GM12878 (cell line): ENCODE measurements around the gene UNC13A. TPM values are rescaled to one million over a fixed set of nuclear protein-coding genes. Genes with fewer than 3 reads are reported as not detected.
A peak's percentile ranks its signal among the peaks of the same experiment; 100 is the strongest.

ENCODE experiments used
- ATAC-seq: fragments of 200-7000 bp; cut with Tn5 transposase; 3 replicates; pipeline ENCODE4 v1.9.1; 2020; ENCODE audit warnings: mild to moderate bottlenecking, moderate library complexity
- BruUV-seq: library from RNA; stranded (reverse); fragments of 400-500 nt; replicated peaks from 2 replicates; lab custom pipeline; 2021; lab: Mats Ljungman, UMichigan
- CTCF ChIA-PET: fragments of 300-600 bp; sonication (Branson Sonifier 250); formaldehyde crosslinking; extraction: SDS; loops from one replicate; lab custom pipeline; 2021; ENCODE audit warnings: inconsistent platforms; lab: Yijun Ruan, JAX
- POLR2A ChIA-PET: fragments of 350-600 bp; formaldehyde crosslinking; extraction: SDS; loops from one replicate; lab custom pipeline; 2021; ENCODE audit warnings: inconsistent platforms; lab: Charles Lee
- RAD21 ChIA-PET: fragments of 300-600 bp; sonication (Branson Sonifier 250); formaldehyde crosslinking; loops from one replicate; lab custom pipeline; 2023; ENCODE audit warnings: antibody characterized with exemption; ENCODE audit not compliant: unreplicated experiment; lab: Charles Lee
- SMC1A ChIA-PET: fragments of 300-600 bp; sonication (Branson Sonifier 250); formaldehyde crosslinking; loops from one replicate; lab custom pipeline; 2023; ENCODE audit not compliant: unreplicated experiment, uncharacterized antibody; lab: Charles Lee
- DNase-seq: peaks from one replicate; pipeline ENCODE4 v3.0.0-alpha.2; 2011; ENCODE audit warnings: low read depth, low spot score
- FAIRE-seq: peaks from 3 replicates; lab custom pipeline; 2011; peaks lifted over from hg19 to GRCh38; lab: Jason Lieb, UNC
- H2AFZ ChIP-seq: 2 replicates; pipeline ENCODE4 v1.6.0; 2011; ENCODE audit warnings: low read depth, low read length, control low read depth; ENCODE audit not compliant: control insufficient read depth
- H3K27ac ChIP-seq: 2 replicates; pipeline ENCODE4 v1.5.1; 2011; ENCODE audit warnings: control low read depth; ENCODE audit not compliant: control insufficient read depth, insufficient read depth
- H3K27me3 ChIP-seq, 2 experiments: replicated peaks in 1 of 2; 2 replicates each; pipeline versions ENCODE4 v1.6.0 to v1.6.1; 2011; ENCODE audit warnings: low read length in 1 of 2; ENCODE audit not compliant: control insufficient read depth in 2 of 2, insufficient read depth in 2 of 2
- H3K36me3 ChIP-seq, 2 experiments: 2 replicates each; pipeline ENCODE4 v1.5.1; 2011; ENCODE audit warnings: low read length in 1 of 2; ENCODE audit not compliant: control insufficient read depth in 2 of 2, insufficient read depth in 2 of 2
- H3K4me1 ChIP-seq: 2 replicates; pipeline ENCODE4 v1.6.1; 2011; ENCODE audit warnings: mild to moderate bottlenecking, low read length, moderate library complexity, mixed read lengths; ENCODE audit not compliant: control insufficient read depth, insufficient read depth
- H3K4me2 ChIP-seq: 2 replicates; pipeline ENCODE4 v1.6.0; 2011; ENCODE audit warnings: control low read depth; ENCODE audit not compliant: control insufficient read depth, insufficient read depth
- H3K4me3 ChIP-seq: fragments of 200-600 bp; sonication (generic); 2 replicates; pipeline ENCODE4 v1.5.1; 2016
- H3K79me2 ChIP-seq: 2 replicates; pipeline ENCODE4 v1.6.0; 2011; ENCODE audit warnings: low read length; ENCODE audit not compliant: control insufficient read depth, insufficient read depth
- H3K9ac ChIP-seq: 2 replicates; pipeline ENCODE4 v1.8.0; 2011; ENCODE audit warnings: low read length, control low read depth, mixed read lengths; ENCODE audit not compliant: control insufficient read depth, insufficient read depth
- H3K9me3 ChIP-seq: replicated peaks from 3 replicates; pipeline ENCODE4 v1.5.1; 2011; ENCODE audit warnings: mild to moderate bottlenecking, low read length; ENCODE audit not compliant: control insufficient read depth, insufficient read depth
- H4K20me1 ChIP-seq: 2 replicates; pipeline ENCODE4 v1.6.0; 2011; ENCODE audit not compliant: control insufficient read depth, insufficient read depth
- ASH2L ChIP-seq: fragments of 300-600, 200-600 bp; sonication (generic); IDR thresholded peaks from 2 replicates; pipeline ENCODE4 v1.6.1; 2017; ENCODE audit warnings: low read depth, mild to moderate bottlenecking, borderline replicate concordance
- BCL11A ChIP-seq: IDR thresholded peaks from 2 replicates; pipeline ENCODE4 v1.6.1; 2011; ENCODE audit warnings: low read depth, low read length
- BHLHE40 ChIP-seq, 2 experiments: fragments of 450-650 bp in 1 of 2; IDR thresholded peaks; 2 replicates each; pipeline ENCODE4 v1.6.1; 2011 to 2017; ENCODE audit warnings: low read depth in 2 of 2, borderline replicate concordance in 1 of 2, improper control_type of control experiment in 1 of 2, low read length in 1 of 2, mild to moderate bottlenecking in 1 of 2
- BMI1 ChIP-seq: fragments of 450-650 bp; IDR thresholded peaks from 2 replicates; pipeline ENCODE4 v1.6.1; 2016; ENCODE audit warnings: mild to moderate bottlenecking, moderate library complexity, borderline replicate concordance
- MTA2 ChIP-seq: fragments of 450-650 bp; IDR thresholded peaks from 2 replicates; pipeline ENCODE4 v1.6.1; 2016; ENCODE audit warnings: low read depth, mild to moderate bottlenecking, moderate library complexity
- NBN ChIP-seq: fragments of 450-650 bp; IDR thresholded peaks from 2 replicates; pipeline ENCODE4 v1.6.1; 2016
- RELA ChIP-seq: fragments of 450-650 bp; IDR thresholded peaks from 2 replicates; pipeline ENCODE4 v1.8.0; 2014; ENCODE audit warnings: borderline replicate concordance; ENCODE audit not compliant: partially characterized antibody
- RELB ChIP-seq: fragments of 450-650 bp; IDR thresholded peaks from 2 replicates; pipeline ENCODE4 v1.6.1; 2017; ENCODE audit warnings: low read depth, mild to moderate bottlenecking, moderate library complexity
- SP1 ChIP-seq: IDR thresholded peaks from one replicate; pipeline ENCODE4 v1.6.1; 2011; ENCODE audit warnings: low read depth, low read length
- ZNF622 ChIP-seq: fragments of 450-650 bp; IDR thresholded peaks from 2 replicates; pipeline ENCODE4 v1.6.1; 2017; ENCODE audit warnings: mild to moderate bottlenecking, inconsistent platforms
- WGBS: methylation state at CpG from one replicate; pipeline ENCODE4 v1.1.6; 2016; ENCODE audit warnings: low lambda C conversion rate; ENCODE audit not compliant: insufficient replicate concordance, insufficient coverage; ENCODE audit errors: missing lambda C conversion rate; 5-methylcytosine and 5-hydroxymethylcytosine counted together
- in situ Hi-C: fragments of 300-500 bp; cut with MboI; formaldehyde crosslinking; loops from 9 replicates; pipeline ENCODE4 v1.14.3; 2018; ENCODE audit warnings: mixed read lengths
- intact Hi-C: fragments of 100-400 bp; cut with micrococcal nuclease; formaldehyde crosslinking; loops from one replicate; pipeline ENCODE4 v1.14.2; 2022; ENCODE audit not compliant: unreplicated experiment
- polyA plus RNA-seq, 11 experiments: library from polyadenylated mRNA; depleted of rRNA in 4 of 11; unstranded in 6 of 11; stranded (reverse) in 5 of 11; fragments of >200 nt; fragmentation: Nextera tagmentation in 4 of 11; fragmentation: Illumina TruSeq in 1 of 11; extraction: Ambion mirVana in 4 of 11; extraction: Trizol in 1 of 11; gene quantifications; 1 replicate in 1 of 11; 2 replicates in 10 of 11; pipeline versions ENCODE4 v1.2.1 to v1.2.3, GENCODE V29; 2011 to 2016; ENCODE audit warnings: inconsistent platforms in 2 of 11, missing spikeins in 2 of 11, low read depth in 1 of 11
- total RNA-seq, 4 experiments: library from RNA; depleted of rRNA in 3 of 4; stranded (reverse); fragments of >200 nt in 3 of 4; fragmentation: Illumina TruSeq in 1 of 4; extraction: Trizol in 1 of 4; gene quantifications; 2 replicates each; pipeline versions ENCODE4 v1.2.1 to v1.2.3, GENCODE V29; 2013 to 2021

The UNC13A gene
- total and polyA plus RNA-seq, 10 of the 15 experiments (the other 5 are each of a cell fraction or from before 2014, with no cell fraction given) = under 0.01 to 0.23 (median 0.13) TPM; not detected in 1

GRCh38 chr19:17720440-17720839, 32.3 kb upstream of the UNC13A start:
- in situ Hi-C loops = no loop called here
- TF ChIP-seq NBN (no peak), SP1 (no peak), ZNF622 (no peak)
- FAIRE-seq = no peak
- Histone ChIP-seq H3K36me3 (peaks cover 9 to 11% of the 10 kb centered on the region in 2 experiments; a peak in 3 of 4 replicates), H2AFZ (no peak overlapping the region), H3K27me3 (no peaks in the 10 kb centered on the region), H3K9me3 (no peaks in the 10 kb centered on the region), H3K4me1 (peaks cover 27% of the 10 kb centered on the region), H3K27ac (no peak overlapping the region; the same call in 1 of the 2 replicates), H3K4me2 (peak overlapping the region; percentile 87), H3K79me2 (peaks cover 23% of the 10 kb centered on the region), H3K9ac (peak overlapping the region; percentile 77), H3K4me3 (peak overlapping the region; percentile 99), H4K20me1 (0 out of 2 replicates have a peak, but pooled peaks cover 2% of the 10 kb centered on the region)
- 8% methylated on average over 7 of the region's 7 CpGs for WGBS
- ChIA-PET RAD21 (interaction anchor here (0.9 to 2.3 kb wide), 4 partner anchors 19 to 56 kb away, joined by 3 to 11 read pairs (median 4); partner anchors contain the start of gene FCHO1), POLR2A (interaction anchor here (2.1 to 3.7 kb wide), 4 partner anchors 18 to 36 kb away, joined by 7 to 21 read pairs (median 10); partner anchors contain the start of gene FCHO1), SMC1A (interaction anchor here (1.2 to 7.6 kb wide), 6 partner anchors 10 to 34 kb away, joined by 4 to 91 read pairs (median 8); partner anchors contain the start of gene FCHO1), CTCF (interaction anchor here (0.6 to 4.0 kb wide), 7 partner anchors 10 to 135 kb away, joined by 3 to 23 read pairs (median 3); no protein-coding TSS in a partner anchor)
- no peak; the same call in 2 of the 3 replicates for ATAC-seq
- BruUV-seq = no TSS peak
- no peak for DNase-seq
- intact Hi-C loops = no loop called here

DNA sequence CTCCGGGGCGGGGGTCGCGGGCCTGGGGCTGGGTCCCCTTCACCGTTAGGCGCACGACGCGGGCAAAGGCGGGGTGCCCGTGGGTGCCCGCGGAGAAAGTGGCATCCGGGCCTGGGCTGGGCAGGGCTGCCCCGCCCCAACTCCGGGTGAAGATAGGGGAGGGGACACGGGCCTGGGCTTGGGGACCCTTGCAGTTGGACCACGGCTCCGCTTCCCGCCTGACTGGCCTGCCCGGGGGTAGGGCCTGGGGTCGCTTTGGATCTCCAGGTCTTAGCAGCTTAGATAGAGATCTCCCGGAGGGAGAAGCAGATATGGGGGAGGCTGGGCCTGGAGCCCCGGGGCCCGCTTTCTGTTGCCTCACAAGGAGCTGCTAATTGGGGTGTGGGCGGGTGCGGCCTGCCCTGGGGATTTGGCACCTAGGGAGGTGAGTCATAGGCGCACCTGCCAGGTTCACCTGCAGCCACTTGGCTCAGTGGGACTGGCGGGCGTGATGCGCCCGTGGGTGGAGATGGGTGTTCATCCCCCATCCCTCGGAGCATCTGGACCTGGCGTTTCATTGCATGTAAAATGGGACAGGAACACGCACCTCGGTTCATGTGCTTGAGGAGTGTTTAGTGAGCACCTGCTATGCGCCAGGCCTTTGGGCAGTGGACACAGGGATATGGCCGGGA, 31.7 kb upstream of the UNC13A start:
- Histone ChIP-seq H3K79me2 (peaks cover 23% of the 10 kb centered on the region), H3K36me3 (peaks cover 6% of the 10 kb centered on the region in 2 experiments; a peak in 3 of 4 replicates), H3K27me3 (no peaks in the 10 kb centered on the region), H3K9me3 (no peaks in the 10 kb centered on the region), H3K4me1 (peaks cover 27% of the 10 kb centered on the region), H3K27ac (peak overlapping the region; percentile 26; the same call in 1 of the 2 replicates), H3K4me2 (peak overlapping the region; percentile 87), H2AFZ (no peak overlapping the region), H3K9ac (peak overlapping the region; percentile 77), H4K20me1 (no peaks in the 10 kb centered on the region), H3K4me3 (peak overlapping the region; percentile 99)
- intact Hi-C loops = loop anchor here (5.0 kb wide), 1 partner anchor 32 kb away; the partner anchor contains the start of gene FCHO1
- SMC1A ChIA-PET = interaction anchor here (0.7 to 7.6 kb wide), 13 partner anchors 10 to 136 kb away, joined by 3 to 91 read pairs (median 5); partner anchors contain the start of gene FCHO1
- WGBS = under 1% methylated on average over 24 of the region's 38 CpGs
- FAIRE-seq (no peak), DNase-seq (no peak), ATAC-seq (peak; percentile 22)
- BruUV-seq = no TSS peak
- CTCF ChIA-PET = interaction anchor here (0.5 to 3.3 kb wide), 12 partner anchors 9 to 135 kb away, joined by 3 to 23 read pairs (median 4); no protein-coding TSS in a partner anchor
- in situ Hi-C loops = no loop called here
- RAD21 ChIA-PET = interaction anchor here (0.7 to 2.3 kb wide), 10 partner anchors 19 to 213 kb away, joined by 3 to 21 read pairs (median 4); partner anchors contain the start of genes CCDC124 and FCHO1
- POLR2A ChIA-PET = interaction anchor here (1.3 to 3.7 kb wide), 7 partner anchors 13 to 47 kb away, joined by 3 to 21 read pairs (median 7); partner anchors contain the start of gene FCHO1
- peak in 1 of 2 experiments; percentile 49; a peak in 1 of 4 replicates for TF ChIP-seq BHLHE40 (IDR thresholded peaks at IDR 0.05; ENCODE audit: borderline replicate concordance in 1 of 2, low read depth in 2 of 2, low read length in 1 of 2)
- TF ChIP-seq BCL11A = peak; percentile 52; the same call in 1 of the 2 replicates
- TF ChIP-seq BMI1 = no peak
- peak; percentile 68 for TF ChIP-seq MTA2
- no peak for TF ChIP-seq RELB
- no peak for TF ChIP-seq RELA
- no peak for TF ChIP-seq ASH2L
